Prostate gland (tissue), 2 donors: ENCODE data around the gene GRB10.

Experiments used
- POLR2AphosphoS5 ChIP-seq: sonication (generic); formaldehyde crosslinking; IDR thresholded peaks from one replicate; pipeline ENCODE4 v1.6.1; 2017; ENCODE audit warnings: antibody characterized with exemption
- TF ChIP-seq, protein P1 (sequence below), 4 experiments: fragments of 200-600 bp in 2 of 4; fragments of 450-650 bp in 2 of 4; sonication (generic) in 2 of 4; IDR thresholded peaks; 1 replicate in 3 of 4; 2 replicates in 1 of 4; pipeline ENCODE4 v1.5.1; 2016 to 2019; ENCODE audit warnings: antibody characterized with exemption in 4 of 4, mild to moderate bottlenecking in 2 of 4, moderate library complexity in 2 of 4

DNA sequence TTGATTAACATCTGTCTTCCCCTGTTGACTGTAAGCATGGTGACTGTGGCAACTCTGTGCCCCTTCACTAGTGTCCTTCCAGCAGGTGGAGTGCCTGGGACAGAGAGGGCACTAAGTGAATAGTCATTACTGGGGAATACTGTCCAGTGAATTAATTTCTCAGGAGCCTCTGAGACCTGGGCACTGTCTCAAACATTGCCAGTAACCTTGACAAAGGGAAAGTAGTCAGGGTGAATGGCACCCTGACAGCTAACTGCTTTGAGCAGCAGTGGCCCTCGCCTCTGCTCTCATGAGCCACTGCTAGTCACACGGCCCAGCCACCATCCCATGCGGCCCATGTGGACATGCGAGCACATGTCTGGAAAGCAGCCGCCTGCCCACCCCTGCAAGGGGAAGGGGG lies 13.1 kb upstream of the GRB10 start:
- TF ChIP-seq, protein P1, sequence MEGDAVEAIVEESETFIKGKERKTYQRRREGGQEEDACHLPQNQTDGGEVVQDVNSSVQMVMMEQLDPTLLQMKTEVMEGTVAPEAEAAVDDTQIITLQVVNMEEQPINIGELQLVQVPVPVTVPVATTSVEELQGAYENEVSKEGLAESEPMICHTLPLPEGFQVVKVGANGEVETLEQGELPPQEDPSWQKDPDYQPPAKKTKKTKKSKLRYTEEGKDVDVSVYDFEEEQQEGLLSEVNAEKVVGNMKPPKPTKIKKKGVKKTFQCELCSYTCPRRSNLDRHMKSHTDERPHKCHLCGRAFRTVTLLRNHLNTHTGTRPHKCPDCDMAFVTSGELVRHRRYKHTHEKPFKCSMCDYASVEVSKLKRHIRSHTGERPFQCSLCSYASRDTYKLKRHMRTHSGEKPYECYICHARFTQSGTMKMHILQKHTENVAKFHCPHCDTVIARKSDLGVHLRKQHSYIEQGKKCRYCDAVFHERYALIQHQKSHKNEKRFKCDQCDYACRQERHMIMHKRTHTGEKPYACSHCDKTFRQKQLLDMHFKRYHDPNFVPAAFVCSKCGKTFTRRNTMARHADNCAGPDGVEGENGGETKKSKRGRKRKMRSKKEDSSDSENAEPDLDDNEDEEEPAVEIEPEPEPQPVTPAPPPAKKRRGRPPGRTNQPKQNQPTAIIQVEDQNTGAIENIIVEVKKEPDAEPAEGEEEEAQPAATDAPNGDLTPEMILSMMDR (IDR thresholded peaks at IDR 0.05) = peak in 1 of 4 experiments; percentile 20
- no peak for TF ChIP-seq POLR2AphosphoS5
